PC-3 (cell line): ENCODE measurements around the gene PYDC1. TPM values are rescaled to one million over a fixed set of nuclear protein-coding genes. Genes with fewer than 3 reads are reported as not detected.

Source experiments
- ATAC-seq: fragments of 200-7000 bp; cut with Tn5 transposase; 2 replicates; pipeline ENCODE4 v1.9.1; 2020; ENCODE audit warnings: mild to moderate bottlenecking, moderate library complexity
- BruUV-seq: library from RNA; stranded (reverse); fragments of 400-500 nt; replicated peaks from 2 replicates; lab custom pipeline; 2021; lab: Mats Ljungman, UMichigan
- CTCF ChIA-PET: fragments of 300-600 bp; sonication (Branson Sonifier 250); formaldehyde crosslinking; loops from one replicate; lab custom pipeline; 2022; ENCODE audit warnings: antibody characterized with exemption; lab: Charles Lee
- POLR2A ChIA-PET: fragments of 300-600 bp; sonication (Branson Sonifier 250); formaldehyde crosslinking; loops from one replicate; lab custom pipeline; 2022; ENCODE audit warnings: antibody characterized with exemption; ENCODE audit not compliant: unreplicated experiment; lab: Charles Lee
- DNase-seq: peaks from one replicate; pipeline ENCODE4 v3.0.0-alpha.2; 2015
- H2AFZ ChIP-seq: fragments of 300-600 bp; sonication (generic); 2 replicates; pipeline ENCODE4 v1.6.0; 2016; ENCODE audit warnings: antibody characterized with exemption, low read length
- H3F3A ChIP-seq: fragments of 300-600 bp; sonication (generic); one replicate; pipeline ENCODE4 v1.6.0; 2017; ENCODE audit warnings: antibody characterized with exemption, low read length, control low read depth, mild to moderate bottlenecking; ENCODE audit not compliant: unreplicated experiment
- H3K27ac ChIP-seq: fragments of 300-600 bp; sonication (generic); 2 replicates; pipeline ENCODE4 v1.5.1; 2016; ENCODE audit warnings: mild to moderate bottlenecking, low read length
- H3K27me3 ChIP-seq: fragments of 300-600 bp; sonication (generic); 2 replicates; pipeline ENCODE4 v1.6.1; 2016; ENCODE audit warnings: low read length, mixed read lengths
- H3K36me3 ChIP-seq: fragments of 300-600 bp; sonication (generic); 2 replicates; pipeline ENCODE4 v1.6.1; 2016; ENCODE audit warnings: low read depth, mixed run types, low read length, mixed read lengths
- H3K4me1 ChIP-seq: fragments of 300-600 bp; sonication (generic); 2 replicates; pipeline ENCODE4 v1.5.1; 2016; ENCODE audit warnings: low read length; ENCODE audit not compliant: insufficient read depth
- H3K4me2 ChIP-seq: fragments of 300-600 bp; sonication (generic); 2 replicates; pipeline ENCODE4 v1.6.0; 2016; ENCODE audit warnings: low read length
- H3K4me3 ChIP-seq: fragments of 300-600 bp; sonication (generic); 2 replicates; pipeline ENCODE4 v1.5.1; 2016; ENCODE audit warnings: mild to moderate bottlenecking, low read length, mixed read lengths
- H3K79me2 ChIP-seq: fragments of 300-600 bp; sonication (generic); 2 replicates; pipeline ENCODE4 v1.6.1; 2017; ENCODE audit warnings: low read length, mixed read lengths
- H3K9ac ChIP-seq: fragments of 300-600 bp; sonication (generic); 2 replicates; pipeline ENCODE4 v1.6.0; 2016; ENCODE audit warnings: mild to moderate bottlenecking, low read length
- H3K9me2 ChIP-seq: fragments of 300-600 bp; sonication (generic); replicated peaks from 2 replicates; pipeline ENCODE4 v1.6.1; 2016; ENCODE audit warnings: mixed run types, low read length, mixed read lengths
- H3K9me3 ChIP-seq: fragments of 300-600 bp; sonication (generic); 2 replicates; pipeline ENCODE4 v1.6.1; 2016; ENCODE audit warnings: low read length, mixed read lengths
- H4K20me1 ChIP-seq: fragments of 300-600 bp; sonication (generic); 2 replicates; pipeline ENCODE4 v1.6.1; 2016; ENCODE audit warnings: low read length, mixed read lengths
- CTCF ChIP-seq: fragments of 300-600 bp; sonication (generic); conservative IDR thresholded peaks from 2 replicates; pipeline ENCODE4 v1.5.1; 2017; ENCODE audit warnings: antibody characterized with exemption, low read depth, mild to moderate bottlenecking, low read length
- EZH2 ChIP-seq: fragments of 300-600 bp; sonication (generic); IDR thresholded peaks from one replicate; pipeline ENCODE4 v1.6.1; 2017; ENCODE audit warnings: antibody characterized with exemption, mild to moderate bottlenecking, low read length; ENCODE audit not compliant: unreplicated experiment
- EZH2phosphoT487 ChIP-seq: fragments of 300-600 bp; sonication (generic); IDR thresholded peaks from 2 replicates; pipeline ENCODE4 v1.6.1; 2018; ENCODE audit warnings: mild to moderate bottlenecking, antibody characterized with exemption, low read length, borderline replicate concordance
- intact Hi-C: fragments of 100-400 bp; cut with micrococcal nuclease; formaldehyde crosslinking; loops from 2 replicates; pipeline ENCODE4 v1.9.0; 2023
- total RNA-seq: library from RNA; depleted of rRNA; stranded (reverse); fragments of >200 nt; gene quantifications from 2 replicates; pipeline ENCODE4 v1.2.3, GENCODE V29; 2014

Gene PYDC1
- total RNA-seq, 1 experiment from 2014 or later, result not detected

GRCh38 chr16:31224092-31224955 is 7.4 kb upstream of the PYDC1 start:
- ATAC-seq (no peak), DNase-seq (no peak)
- H3K36me3 ChIP-seq, result no peaks in the 10 kb centered on the region
- H3K9me3 ChIP-seq, result no peaks in the 10 kb centered on the region
- no peak overlapping the region for H2AFZ ChIP-seq
- no peaks in the 10 kb centered on the region for H3K9me2 ChIP-seq
- intact Hi-C loops, result no loop called here
- H3K9ac ChIP-seq, result no peak overlapping the region
- H3K4me2 ChIP-seq, result no peak overlapping the region
- H3F3A ChIP-seq, result no peaks in the 10 kb centered on the region
- no peak overlapping the region for H3K4me3 ChIP-seq
- ChIA-PET POLR2A (no interaction called here), CTCF (no interaction called here)
- H3K79me2 ChIP-seq, result no peaks in the 10 kb centered on the region
- no TSS peak for BruUV-seq
- no peaks in the 10 kb centered on the region for H4K20me1 ChIP-seq
- H3K27ac ChIP-seq, result no peak overlapping the region
- H3K27me3 ChIP-seq, result no peaks in the 10 kb centered on the region
- TF ChIP-seq EZH2phosphoT487 (no peak), EZH2 (no peak), CTCF (no peak)
- no peaks in the 10 kb centered on the region for H3K4me1 ChIP-seq

DNA sequence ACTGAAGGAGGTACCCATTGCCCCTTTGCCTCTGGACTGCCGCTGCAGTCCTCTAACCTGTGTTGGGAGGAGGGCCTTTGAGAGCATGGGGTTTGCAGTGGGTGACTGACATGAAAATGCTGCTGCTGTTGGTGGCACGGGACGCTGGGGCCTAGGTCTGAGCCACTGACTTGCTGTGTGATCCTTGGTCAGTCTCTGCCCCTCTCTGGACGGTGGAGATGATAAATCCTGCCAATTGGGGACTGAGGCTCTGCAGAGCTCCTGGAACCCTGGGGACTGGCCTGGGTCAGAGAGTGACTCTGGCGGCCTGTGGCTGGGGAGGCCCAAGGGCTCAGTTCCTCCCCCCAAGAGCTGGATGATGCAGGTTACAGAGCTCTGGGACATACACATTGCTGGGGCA is 6.1 kb upstream of the PYDC1 start:
- no peak for TF ChIP-seq EZH2
- no peak for TF ChIP-seq EZH2phosphoT487
- no peak for TF ChIP-seq CTCF
- Histone ChIP-seq H4K20me1 (no peaks in the 10 kb centered on the region), H3K27ac (no peak overlapping the region), H3K9ac (no peak overlapping the region), H3K9me3 (no peaks in the 10 kb centered on the region), H3K27me3 (no peaks in the 10 kb centered on the region), H3K4me1 (no peaks in the 10 kb centered on the region), H3F3A (no peaks in the 10 kb centered on the region), H3K36me3 (no peaks in the 10 kb centered on the region), H3K9me2 (no peaks in the 10 kb centered on the region), H2AFZ (no peak overlapping the region), H3K4me2 (no peak overlapping the region), H3K79me2 (no peaks in the 10 kb centered on the region), H3K4me3 (no peak overlapping the region)
- ChIA-PET POLR2A (no interaction called here), CTCF (no interaction called here)
- no peak for DNase-seq
- ATAC-seq, result no peak
- BruUV-seq, result no TSS peak
- intact Hi-C loops, result no loop called here
